Left hindlimb (tissue), 1 donor: ENCODE data around the gene VN1R5.
"Not testable (repeated sequence)": the region's sequence is repeated elsewhere in the genome, so short reads cannot be mapped to it uniquely, and the experiment has no call there.

Experiments used
- DNase-seq: peaks from one replicate; pipeline ENCODE4 v3.0.0-alpha.2; 2018

Gene VN1R5

GRCh38 chr1:247274605-247275256, 18.9 kb downstream of the VN1R5 start:
- no peak for DNase-seq

DNA sequence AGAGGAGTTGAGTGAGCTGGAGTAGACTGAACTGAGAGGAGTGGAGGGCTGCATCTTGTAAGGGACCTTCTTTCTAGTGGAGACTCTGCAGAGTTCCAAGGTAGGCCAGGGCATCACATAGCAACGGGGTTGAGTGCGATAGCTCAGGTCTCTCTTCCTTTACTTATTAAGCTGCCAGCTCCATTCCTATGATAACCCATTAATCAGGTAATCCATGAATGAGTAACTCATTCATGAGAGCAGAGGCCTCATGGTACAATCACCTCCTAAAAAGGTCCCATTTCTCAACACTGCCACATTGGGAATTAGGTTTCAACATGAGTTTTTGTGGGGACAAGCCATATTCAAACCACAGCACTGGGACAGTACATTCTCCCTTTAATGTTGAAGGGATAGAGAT, 21.3 kb downstream of the VN1R5 start:
- no peak for DNase-seq

- no peak for DNase-seq
Observed at GRCh38 chr1:247281001-247281574, 25.2 kb downstream of the VN1R5 start.

DNA sequence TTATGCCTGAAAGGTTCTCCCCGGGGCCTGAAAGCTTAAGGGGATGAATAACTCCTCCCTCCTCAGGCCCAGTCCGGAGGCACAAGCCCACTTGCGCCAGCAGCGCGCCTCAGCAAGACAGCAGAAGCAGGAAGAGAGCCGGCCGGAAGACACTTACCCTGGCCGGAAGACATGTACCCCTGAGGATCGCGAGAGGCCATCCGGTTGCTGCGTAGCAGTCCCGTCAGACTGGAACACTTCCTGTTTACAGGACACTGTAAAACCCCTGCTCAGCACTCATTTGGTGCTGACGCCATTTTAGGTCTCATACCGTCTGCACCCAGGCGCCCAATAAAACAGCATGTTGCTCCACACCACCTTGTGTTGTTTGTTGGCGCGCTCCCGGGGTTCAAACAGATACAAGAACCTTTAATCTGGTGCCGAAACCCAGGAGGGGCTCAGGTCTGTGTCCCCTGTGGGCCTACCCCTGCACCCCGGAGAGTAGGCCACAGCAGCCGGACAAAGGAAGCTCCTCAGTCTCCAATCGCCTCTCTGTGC, 30.3 kb downstream of the VN1R5 start:
- no peak for DNase-seq

DNA sequence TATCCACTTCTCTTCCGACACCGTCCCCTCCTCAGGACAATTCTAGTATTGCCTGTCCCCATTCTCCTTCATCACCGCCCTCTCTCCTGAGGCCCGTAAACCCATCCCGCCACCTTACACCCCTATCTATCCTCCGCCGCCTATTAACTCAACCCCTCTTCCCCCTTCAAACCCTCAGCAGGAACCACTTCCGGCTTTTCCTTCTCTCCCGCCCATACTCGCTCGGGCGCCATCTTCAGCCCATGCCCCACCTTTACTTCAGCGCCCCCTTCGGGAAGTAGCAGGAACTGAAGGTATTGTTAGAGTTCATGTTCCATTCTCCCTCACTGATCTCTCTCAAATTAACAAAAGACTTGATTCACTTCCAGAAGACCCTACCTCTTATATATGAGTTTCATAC, 31.6 kb downstream of the VN1R5 start:
- DNase-seq = no peak

DNA sequence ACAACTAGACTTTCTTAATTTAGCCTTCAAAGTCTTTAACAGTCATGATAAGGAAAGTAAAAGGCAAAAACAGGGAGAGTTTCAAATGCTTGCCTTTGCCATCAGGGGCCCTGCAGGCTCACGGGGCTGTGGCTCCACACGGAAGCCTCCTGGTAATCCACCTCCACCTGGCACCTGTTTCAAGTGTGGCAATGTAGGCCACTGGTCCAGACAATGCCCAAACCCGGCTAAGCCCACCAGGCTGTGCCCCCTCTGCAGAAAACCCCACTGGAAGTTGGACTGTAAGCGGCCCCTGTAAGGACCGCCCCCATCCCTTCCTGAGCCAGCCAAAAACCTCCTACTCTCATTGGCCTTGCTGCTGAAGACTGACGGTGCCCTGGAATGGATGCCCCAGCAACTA, 32.5 kb downstream of the VN1R5 start:
- no peak for DNase-seq

DNA sequence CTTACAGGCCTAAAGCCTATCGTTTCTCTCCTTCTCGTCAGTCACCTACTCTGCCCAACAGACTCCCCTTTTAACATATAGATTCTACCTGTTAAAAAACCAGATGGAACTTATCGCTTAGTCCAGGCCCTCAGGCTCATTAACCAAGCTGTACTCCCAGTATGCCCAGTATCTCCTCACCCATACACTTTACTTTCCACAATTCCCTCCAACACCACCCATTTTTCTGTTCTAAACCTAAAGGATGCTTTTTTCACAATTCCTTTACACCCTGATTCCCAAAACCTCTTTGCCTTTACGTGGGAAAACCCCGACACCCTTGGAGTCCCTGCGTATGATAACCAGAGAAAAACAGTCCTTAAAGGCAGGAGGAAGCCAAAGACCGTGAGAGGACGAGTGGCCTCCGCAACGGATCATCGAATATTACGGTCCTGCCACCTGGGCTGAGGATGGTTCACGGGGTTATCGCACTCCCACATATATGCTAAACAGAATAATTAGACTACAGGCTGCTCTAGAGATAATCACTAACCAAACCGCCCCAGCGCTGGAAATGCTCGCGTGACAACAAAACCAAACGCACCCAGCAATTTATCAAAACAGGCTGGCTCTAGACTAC, 33.5 kb downstream of the VN1R5 start:
- not testable (repeated sequence) for DNase-seq

DNA sequence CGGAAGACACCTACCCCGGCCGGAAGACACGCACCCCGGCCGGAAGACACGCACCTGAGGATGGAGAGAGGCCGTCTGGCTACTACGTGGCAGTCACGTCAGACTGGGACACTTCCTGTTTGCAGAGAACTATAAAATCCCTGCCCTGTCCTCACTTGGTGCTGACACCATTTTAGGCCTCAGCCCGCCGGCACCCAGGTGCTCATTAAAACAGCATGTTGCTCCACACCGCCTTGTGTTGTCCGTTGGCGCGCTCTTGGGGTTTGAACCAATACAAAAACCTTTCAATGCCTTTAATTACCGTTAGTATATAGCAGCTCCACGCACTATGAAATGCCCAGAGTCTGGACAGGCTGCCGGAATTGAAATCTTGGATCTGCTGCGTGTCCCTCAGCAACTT, 34.7 kb downstream of the VN1R5 start:
- DNase-seq = no peak

- no peak for DNase-seq
Observed at GRCh38 chr1:247291161-247291560, 35.3 kb downstream of the VN1R5 start.

GRCh38 chr1:247291833-247292561, 36.1 kb downstream of the VN1R5 start:
- no peak for DNase-seq

DNA sequence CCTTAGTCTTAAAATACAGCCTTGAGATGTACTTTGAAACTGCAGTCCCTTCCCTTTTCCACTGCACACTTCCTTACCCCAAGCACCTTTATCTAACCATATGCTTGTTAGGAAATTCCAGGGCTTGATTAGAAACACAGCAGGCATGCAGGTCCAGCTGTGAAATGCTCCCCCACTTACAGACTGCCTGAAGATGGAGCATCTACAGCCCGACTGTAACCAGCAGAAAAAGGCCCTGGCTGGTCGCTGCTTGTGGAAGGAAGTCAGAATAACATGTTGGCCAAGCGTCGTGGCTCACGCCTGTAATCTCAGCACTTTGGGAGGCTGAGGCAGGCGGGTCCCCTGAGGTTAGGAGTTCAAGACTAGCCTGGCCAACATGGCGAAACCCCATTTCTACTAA, 37.2 kb downstream of the VN1R5 start:
- no peak for DNase-seq

- DNase-seq = no peak
Observed at GRCh38 chr1:247294282-247294681, 38.4 kb downstream of the VN1R5 start.

- no peak for DNase-seq
Observed at GRCh38 chr1:247295274-247295684, 39.4 kb downstream of the VN1R5 start.

DNA sequence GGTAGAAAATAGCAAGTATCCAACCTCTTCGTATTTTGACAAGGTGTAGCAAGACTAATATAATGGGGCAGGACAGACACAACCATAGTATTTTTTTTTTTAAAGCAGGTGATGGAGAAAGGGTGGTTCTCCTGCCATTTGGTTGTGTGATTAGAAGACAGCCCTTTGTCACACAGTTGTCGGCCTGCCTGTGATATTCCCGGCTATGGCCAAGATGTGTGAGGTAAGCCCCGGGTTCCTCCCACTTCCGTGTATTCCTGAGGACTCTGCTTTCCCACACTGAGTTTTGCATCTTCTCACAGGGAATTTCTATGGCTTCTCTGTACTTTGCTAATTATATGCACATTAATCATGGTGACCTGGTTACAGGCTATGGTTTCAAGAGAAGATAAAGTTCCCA, 39.9 kb downstream of the VN1R5 start:
- DNase-seq = no peak

DNA sequence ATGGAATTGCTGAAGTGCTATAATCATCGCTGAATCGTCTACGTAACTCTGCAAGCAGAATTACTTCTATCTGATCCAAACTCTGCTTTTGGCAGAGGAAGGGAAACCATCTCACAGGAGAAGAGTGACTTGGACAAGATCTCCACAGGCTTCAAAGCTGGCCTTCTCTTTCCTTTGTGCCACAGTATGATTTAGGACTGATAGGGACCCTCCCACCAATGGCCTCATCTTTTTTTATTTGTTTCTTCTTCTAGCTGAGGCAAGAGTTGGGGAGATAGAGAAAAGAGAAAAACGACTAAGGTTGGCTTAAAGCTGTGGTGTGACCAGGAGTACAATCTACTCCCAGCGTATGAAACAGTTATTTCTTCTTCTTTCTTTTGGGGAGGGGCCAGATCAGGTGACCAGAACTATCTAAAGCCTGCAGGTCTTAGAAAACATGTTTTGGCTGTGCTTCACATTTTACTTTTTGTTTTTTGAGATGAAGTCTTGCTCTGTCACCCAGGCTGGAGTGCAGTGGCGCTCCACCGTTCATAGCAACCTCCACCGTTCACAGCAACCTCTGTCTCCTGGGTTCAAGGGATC, 40.8 kb downstream of the VN1R5 start:
- DNase-seq = no peak

GRCh38 chr1:247297263-247298123, 41.6 kb downstream of the VN1R5 start:
- DNase-seq = no peak

- no peak for DNase-seq
Observed at GRCh38 chr1:247298124-247298481, 42.2 kb downstream of the VN1R5 start.

GRCh38 chr1:247298701-247299100, 42.8 kb downstream of the VN1R5 start:
- no peak for DNase-seq

DNA sequence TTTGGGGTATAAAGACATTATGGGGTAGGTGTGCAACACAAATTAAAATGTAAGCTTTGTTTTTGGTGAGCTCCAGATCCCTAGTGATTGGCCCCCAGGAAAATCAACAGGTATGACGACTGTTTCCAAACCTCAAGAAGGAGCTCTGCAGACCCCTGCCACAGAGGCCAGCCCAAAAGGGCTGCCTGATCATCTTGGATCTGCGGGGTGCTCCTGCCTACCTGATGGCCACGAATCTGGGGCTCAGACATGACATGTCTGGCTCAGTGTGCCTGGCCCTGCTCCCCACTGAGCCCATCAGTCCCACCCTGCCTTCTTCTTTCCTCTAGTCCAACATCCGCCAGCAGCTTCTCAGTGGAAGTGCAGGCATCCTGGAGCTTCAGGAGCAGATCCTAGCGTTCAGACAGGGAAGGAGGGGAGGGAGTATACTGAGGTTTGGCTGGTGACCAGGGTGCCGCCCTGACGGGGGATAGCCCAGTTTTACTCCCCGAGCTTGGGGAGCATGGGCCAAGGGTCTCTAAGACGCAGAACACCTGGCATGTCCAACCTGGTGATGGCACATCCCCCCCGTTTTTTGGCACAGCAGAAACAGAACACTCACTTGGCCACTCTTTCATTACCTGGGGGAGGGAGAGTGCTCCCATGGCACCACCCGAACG, 44.0 kb downstream of the VN1R5 start:
- DNase-seq = no peak

DNA sequence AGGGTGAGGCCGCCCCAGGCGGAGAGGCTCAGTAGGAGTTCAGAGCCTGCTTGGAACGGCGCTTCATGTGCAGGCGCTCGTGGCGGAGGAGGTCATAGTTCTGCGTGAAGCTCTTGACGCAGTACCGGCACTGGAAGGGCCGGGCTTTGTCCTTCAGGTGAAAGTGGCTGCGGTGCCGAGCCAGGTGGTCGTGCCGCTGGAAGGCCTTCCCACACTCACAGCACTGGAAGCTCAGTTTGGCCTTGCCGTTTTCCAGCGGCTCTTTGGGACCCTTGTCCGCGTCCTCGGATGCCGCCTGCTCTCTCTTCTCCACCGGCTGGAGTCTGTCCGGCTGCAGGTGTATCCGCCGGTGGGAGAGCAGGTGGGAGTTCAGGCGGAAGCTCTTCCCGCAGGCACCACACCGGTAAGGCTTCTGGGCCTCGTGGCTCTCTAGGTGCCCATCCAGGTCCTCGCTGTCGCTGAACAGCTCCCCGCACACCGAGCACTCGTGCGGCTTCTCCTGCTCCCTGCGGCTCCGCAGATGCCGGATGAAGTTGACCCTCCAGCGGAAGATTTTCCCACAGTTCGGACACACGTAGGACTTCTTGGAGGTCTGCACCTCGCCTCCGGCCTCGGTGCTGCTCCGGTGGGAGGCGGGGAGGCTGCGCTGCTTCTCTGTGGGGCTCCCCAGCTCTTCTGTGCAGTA, 44.8 kb downstream of the VN1R5 start:
- no peak for DNase-seq

DNA sequence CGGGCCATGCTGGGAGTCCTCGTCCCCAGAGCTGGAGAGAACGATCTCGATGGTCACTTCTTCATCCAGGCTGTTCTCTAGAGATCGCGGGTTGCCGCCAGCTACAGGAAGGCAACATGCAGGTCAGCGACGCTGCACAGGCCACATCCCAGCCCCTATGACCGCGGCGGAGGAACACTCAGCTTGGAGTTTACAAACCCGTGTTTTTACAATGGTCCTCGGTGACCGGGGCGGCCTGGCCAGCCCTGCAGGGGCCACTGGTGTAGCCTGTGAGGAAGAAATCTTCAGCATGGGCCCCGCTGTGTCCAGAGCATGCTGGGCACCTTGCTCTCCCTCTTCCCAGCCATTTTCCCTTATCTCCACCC, 45.3 kb downstream of the VN1R5 start:
- DNase-seq = no peak
